A673 (cell line): ENCODE results near the gene LRP2. TPM values are rescaled to one million over a fixed set of nuclear protein-coding genes. Genes with fewer than 3 reads are reported as not detected.

Experiments
- BruUV-seq: library from RNA; stranded (reverse); fragments of 400-500 nt; replicated peaks from 2 replicates; lab custom pipeline; 2021; lab: Mats Ljungman, UMichigan
- CTCF ChIA-PET: fragments of 300-600 bp; sonication (Branson Sonifier 250); formaldehyde crosslinking; loops from one replicate; lab custom pipeline; 2022; ENCODE audit warnings: antibody characterized with exemption; lab: Charles Lee
- POLR2A ChIA-PET: fragments of 300-600 bp; sonication (Branson Sonifier 250); formaldehyde crosslinking; loops from one replicate; lab custom pipeline; 2022; ENCODE audit warnings: antibody characterized with exemption; ENCODE audit not compliant: low non-redundant PET; lab: Charles Lee
- DNase-seq: peaks from one replicate; pipeline ENCODE4 v3.0.0-alpha.2; 2015; ENCODE audit warnings: low spot score
- H3K27ac ChIP-seq: fragments of 200-600 bp; sonication (generic); 2 replicates; pipeline ENCODE4 v1.5.1; 2016; ENCODE audit warnings: mixed run types, low read depth, mild to moderate bottlenecking, mixed read lengths, antibody characterized with exemption, low read length; ENCODE audit not compliant: poor library complexity, severe bottlenecking
- H3K27me3 ChIP-seq: fragments of 200-600 bp; sonication (generic); replicated peaks from 2 replicates; pipeline ENCODE4 v1.6.1; 2017; ENCODE audit warnings: mixed run types, low read depth, mild to moderate bottlenecking, mixed read lengths, antibody characterized with exemption, low read length; ENCODE audit not compliant: insufficient read depth, poor library complexity
- H3K36me3 ChIP-seq: fragments of 200-600 bp; sonication (generic); 2 replicates; pipeline ENCODE4 v1.6.1; 2016; ENCODE audit warnings: mixed run types, mild to moderate bottlenecking, mixed read lengths, antibody characterized with exemption, low read length; ENCODE audit not compliant: insufficient read depth, poor library complexity, severe bottlenecking
- H3K4me1 ChIP-seq: fragments of 200-600 bp; sonication (generic); 2 replicates; pipeline ENCODE4 v1.6.1; 2017; ENCODE audit warnings: mixed run types, mild to moderate bottlenecking, mixed read lengths, antibody characterized with exemption, low read length; ENCODE audit not compliant: insufficient read depth, poor library complexity, severe bottlenecking
- H3K4me3 ChIP-seq: fragments of 200-600 bp; sonication (generic); 2 replicates; pipeline ENCODE4 v1.5.1; 2016; ENCODE audit warnings: low read depth, mixed run types, mild to moderate bottlenecking, mixed read lengths, low read length; ENCODE audit not compliant: poor library complexity, severe bottlenecking
- H3K9me3 ChIP-seq: fragments of 200-600 bp; sonication (generic); 2 replicates; pipeline ENCODE4 v1.6.1; 2016; ENCODE audit warnings: mixed run types, low read depth, mild to moderate bottlenecking, mixed read lengths, antibody characterized with exemption, low read length; ENCODE audit not compliant: poor library complexity, severe bottlenecking
- EZH2 ChIP-seq: fragments of 200-600 bp; sonication (generic); IDR thresholded peaks from 2 replicates; pipeline ENCODE4 v1.6.1; 2017; ENCODE audit warnings: borderline replicate concordance, low read depth, mild to moderate bottlenecking, mixed read lengths, antibody characterized with exemption, low read length; ENCODE audit not compliant: poor library complexity, severe bottlenecking
- intact Hi-C: fragments of 100-400 bp; cut with micrococcal nuclease; formaldehyde crosslinking; loops from one replicate; pipeline ENCODE4 v1.10.0; 2022; ENCODE audit not compliant: unreplicated experiment
- total RNA-seq: library from RNA; stranded (reverse); gene quantifications from 2 replicates; pipeline ENCODE4 v1.2.3, GENCODE V29; 2021
- TF ChIP-seq, protein P1 (sequence below): fragments of 300-800, 200-600 bp; sonication (generic); conservative IDR thresholded peaks from 2 replicates; pipeline ENCODE4 v1.5.1; 2017; ENCODE audit warnings: low read depth, mild to moderate bottlenecking, antibody characterized with exemption, low read length, moderate library complexity, mixed read lengths

LRP2 gene
- total RNA-seq, 1 experiment from 2014 or later: 0.26 TPM

DNA sequence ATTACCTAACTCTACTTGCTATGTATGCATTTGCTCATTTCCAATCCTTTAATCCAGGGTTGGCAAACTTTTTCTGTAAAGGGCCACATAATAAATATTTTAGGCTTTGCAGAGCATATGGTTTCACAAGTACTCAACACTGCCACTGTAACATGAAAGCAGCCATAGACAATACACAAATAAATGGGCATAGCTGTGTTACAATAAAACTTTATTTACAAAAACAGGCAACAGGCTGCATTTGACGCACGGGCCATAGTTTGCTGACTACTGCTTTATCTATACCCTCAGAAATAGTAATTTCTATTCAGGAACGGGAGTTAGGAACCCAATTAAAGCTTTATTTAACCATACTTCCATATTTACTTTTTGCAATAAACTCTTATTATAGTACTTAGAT is 154.3 kb downstream of the LRP2 start:
- no peaks in the 10 kb centered on the region for H3K27me3 ChIP-seq
- CTCF ChIA-PET: no interaction called here
- BruUV-seq: no TSS peak

DNA sequence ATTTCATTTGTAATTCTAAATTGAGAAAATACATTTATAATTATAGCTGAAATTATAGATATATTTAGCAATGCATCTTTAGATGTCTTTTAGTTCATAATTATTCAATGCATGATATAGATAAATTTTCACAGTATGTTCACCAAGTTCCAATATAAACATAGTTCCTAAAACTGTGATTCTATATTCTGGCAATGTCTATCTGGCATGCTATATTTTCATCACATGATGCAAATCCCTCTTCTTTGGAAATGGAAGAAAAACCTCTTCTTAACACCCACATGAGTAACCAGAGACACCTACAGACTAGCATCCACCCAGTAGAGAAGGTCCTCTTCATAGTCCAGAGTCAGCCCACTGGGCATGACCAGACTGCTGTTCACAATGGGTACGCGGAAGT is 157.2 kb downstream of the LRP2 start:
- DNase-seq: no peak
- BruUV-seq: no TSS peak
- H3K4me1 ChIP-seq: no peaks in the 10 kb centered on the region
- CTCF ChIA-PET: no interaction called here
- no peak overlapping the region for H3K27ac ChIP-seq
- POLR2A ChIA-PET: no interaction called here
- TF ChIP-seq EZH2: no peak
- TF ChIP-seq, protein P1, sequence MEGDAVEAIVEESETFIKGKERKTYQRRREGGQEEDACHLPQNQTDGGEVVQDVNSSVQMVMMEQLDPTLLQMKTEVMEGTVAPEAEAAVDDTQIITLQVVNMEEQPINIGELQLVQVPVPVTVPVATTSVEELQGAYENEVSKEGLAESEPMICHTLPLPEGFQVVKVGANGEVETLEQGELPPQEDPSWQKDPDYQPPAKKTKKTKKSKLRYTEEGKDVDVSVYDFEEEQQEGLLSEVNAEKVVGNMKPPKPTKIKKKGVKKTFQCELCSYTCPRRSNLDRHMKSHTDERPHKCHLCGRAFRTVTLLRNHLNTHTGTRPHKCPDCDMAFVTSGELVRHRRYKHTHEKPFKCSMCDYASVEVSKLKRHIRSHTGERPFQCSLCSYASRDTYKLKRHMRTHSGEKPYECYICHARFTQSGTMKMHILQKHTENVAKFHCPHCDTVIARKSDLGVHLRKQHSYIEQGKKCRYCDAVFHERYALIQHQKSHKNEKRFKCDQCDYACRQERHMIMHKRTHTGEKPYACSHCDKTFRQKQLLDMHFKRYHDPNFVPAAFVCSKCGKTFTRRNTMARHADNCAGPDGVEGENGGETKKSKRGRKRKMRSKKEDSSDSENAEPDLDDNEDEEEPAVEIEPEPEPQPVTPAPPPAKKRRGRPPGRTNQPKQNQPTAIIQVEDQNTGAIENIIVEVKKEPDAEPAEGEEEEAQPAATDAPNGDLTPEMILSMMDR: no peak
- H3K36me3 ChIP-seq: no peaks in the 10 kb centered on the region
- intact Hi-C loops: no loop called here
- no peaks in the 10 kb centered on the region for H3K9me3 ChIP-seq
- no peak overlapping the region for H3K4me3 ChIP-seq
- peaks cover 16% of the 10 kb centered on the region for H3K27me3 ChIP-seq

More for the DNA sequence above, 154.3 kb downstream of the LRP2 start:
- POLR2A ChIA-PET: no interaction called here
- intact Hi-C loops: no loop called here
- Histone ChIP-seq H3K36me3 (no peaks in the 10 kb centered on the region), H3K9me3 (no peaks in the 10 kb centered on the region), H3K27ac (no peak overlapping the region), H3K4me3 (no peak overlapping the region), H3K4me1 (no peaks in the 10 kb centered on the region)
- TF ChIP-seq EZH2: no peak
- TF ChIP-seq, protein P1: no peak
- no peak for DNase-seq

DNA sequence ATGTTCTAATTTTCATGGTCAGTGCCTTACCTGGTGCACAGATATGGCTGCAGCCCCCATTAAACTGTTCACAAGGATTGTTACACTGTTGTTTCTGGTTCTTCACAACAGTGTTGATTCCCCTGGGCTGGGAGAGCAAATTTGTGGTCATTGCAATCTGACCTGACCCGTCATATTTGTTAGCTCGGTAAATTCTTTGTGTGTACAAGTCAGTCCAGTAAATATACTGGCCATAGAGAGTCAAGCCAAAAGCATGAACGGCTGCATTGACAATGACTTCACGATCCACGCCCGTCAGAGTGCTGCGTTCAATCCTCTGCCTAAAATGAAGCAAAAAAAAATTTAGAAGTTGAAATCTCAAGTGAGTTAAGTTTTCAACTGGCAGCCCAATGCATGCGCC is 158.4 kb downstream of the LRP2 start:
- H3K27ac ChIP-seq: no peak overlapping the region
- POLR2A ChIA-PET: no interaction called here
- H3K4me1 ChIP-seq: no peaks in the 10 kb centered on the region
- no peak for DNase-seq
- CTCF ChIA-PET: no interaction called here
- intact Hi-C loops: no loop called here
- H3K27me3 ChIP-seq: peaks cover 19% of the 10 kb centered on the region
- H3K9me3 ChIP-seq: no peaks in the 10 kb centered on the region
- H3K4me3 ChIP-seq: no peak overlapping the region
- BruUV-seq: no TSS peak
- TF ChIP-seq, protein P1: no peak
- no peak for TF ChIP-seq EZH2
- H3K36me3 ChIP-seq: no peaks in the 10 kb centered on the region
